GM19351 (cell line): ENCODE measurements around the gene CECR2.

Experiments
- ATAC-seq: cut with Tn5 transposase; IDR thresholded peaks from one replicate; pipeline ENCODE4 v1.9.1; 2021; ENCODE audit warnings: mild to moderate bottlenecking, moderate library complexity; ENCODE audit not compliant: unreplicated experiment

The CECR2 gene

GRCh38 chr22:17443405-17444203 is 74.3 kb downstream of the CECR2 start:
- no peak for ATAC-seq

DNA sequence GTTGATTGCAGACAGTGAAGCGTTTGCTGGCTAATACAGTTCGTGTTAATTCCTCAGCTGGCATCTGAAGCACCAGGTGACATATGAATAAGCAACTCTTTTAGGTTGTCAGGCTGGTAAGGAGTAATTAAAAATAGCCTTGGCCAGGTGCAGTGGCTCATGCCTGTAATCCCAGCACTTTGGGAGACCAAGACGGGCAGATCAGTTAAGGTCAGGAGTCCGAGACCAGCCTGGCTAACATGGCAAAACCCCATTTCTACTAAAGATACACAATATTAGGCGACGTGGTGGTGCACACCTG is 74.9 kb downstream of the CECR2 start:
- no peak for ATAC-seq

GRCh38 chr22:17446698-17447097 is 77.4 kb downstream of the CECR2 start:
- no peak for ATAC-seq

DNA sequence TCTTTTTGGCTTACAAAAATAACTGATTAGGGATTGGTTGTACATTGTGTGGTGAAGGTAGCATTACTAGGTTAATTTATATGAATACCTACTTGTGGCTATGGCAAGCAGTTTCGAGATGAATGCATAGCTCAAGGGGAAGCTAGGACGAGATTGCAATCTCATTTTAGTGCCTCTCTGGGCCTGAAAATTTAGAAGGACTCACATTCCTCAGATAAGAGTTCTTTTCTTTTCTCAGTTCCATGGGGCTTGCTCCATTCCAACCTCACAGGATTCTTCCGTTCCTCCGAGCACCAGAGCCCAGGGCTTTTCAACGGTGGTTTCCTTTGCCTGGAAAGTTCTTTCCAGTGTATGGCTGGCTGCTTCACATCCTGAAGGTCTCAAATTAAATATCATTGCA is 82.1 kb downstream of the CECR2 start:
- ATAC-seq: no peak

GRCh38 chr22:17460895-17461294 is 91.6 kb downstream of the CECR2 start:
- ATAC-seq: no peak

GRCh38 chr22:17470880-17471500 is 101.7 kb downstream of the CECR2 start:
- ATAC-seq: no peak

- no peak for ATAC-seq
Observed at GRCh38 chr22:17471886-17472535, 102.8 kb downstream of the CECR2 start.

DNA sequence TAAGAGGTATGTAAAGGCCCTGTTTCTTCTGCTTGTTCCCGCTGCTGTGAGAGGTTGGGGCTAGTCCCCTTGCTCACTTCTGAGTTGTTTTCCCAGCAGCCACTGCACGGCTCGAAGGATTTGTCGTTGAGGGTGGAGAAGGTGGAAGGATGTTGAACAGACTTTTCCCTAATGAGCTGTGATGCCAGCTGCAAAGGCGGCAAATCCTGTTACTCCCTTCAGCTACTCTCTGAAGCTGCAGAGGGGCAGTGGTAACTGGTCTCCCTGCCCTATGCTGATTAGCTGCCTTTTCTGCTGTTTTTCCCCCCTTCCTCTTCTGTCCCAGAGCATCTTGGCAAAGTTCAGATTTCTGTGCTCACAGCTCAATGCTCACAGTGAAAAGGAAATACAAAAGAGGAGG is 103.7 kb downstream of the CECR2 start:
- ATAC-seq: no peak

DNA sequence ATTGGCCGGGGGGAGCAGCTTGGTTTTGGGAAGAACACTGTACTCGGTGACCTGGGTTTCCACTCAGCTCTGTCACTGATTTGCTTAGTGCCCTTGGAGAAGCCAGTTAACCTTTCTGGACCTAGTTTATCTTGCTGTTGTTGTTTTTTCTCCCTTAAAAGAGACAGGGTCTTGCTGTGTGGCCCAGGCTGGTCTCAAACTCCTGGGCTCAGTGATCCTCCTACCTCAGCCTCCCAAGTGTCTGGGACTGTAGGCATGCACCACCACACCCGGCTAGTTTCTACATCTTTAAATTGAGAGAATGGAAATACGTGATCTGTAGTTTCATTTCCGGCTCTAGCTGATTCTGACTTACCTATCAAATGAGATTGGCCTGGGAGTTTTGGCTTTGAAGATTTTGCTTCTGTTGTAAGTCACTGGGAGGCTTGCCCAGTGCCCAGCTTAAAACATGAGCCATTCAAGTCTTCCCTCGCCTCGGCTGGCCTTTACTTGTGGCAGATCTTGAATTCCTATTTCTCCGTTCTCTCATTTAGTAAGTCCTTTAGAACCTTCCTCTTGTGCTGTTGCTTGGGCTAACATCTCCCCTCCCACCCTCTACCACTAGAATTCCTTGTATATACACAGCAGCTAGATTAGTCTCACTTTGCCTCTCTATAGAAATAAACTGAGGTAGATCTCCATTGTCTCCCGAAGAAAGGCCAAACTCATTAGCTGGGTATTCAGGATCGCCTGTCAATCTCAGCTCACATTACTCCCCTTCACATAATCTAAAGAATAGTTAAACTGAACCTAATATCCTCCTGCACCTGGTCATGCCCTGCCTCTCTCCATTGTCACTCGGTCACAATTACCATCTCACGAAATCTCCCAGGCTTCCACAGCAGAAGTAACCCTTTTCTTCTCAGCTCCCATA is 106.3 kb downstream of the CECR2 start:
- no peak for ATAC-seq

- no peak for ATAC-seq
Observed at GRCh38 chr22:17476838-17477237, 107.6 kb downstream of the CECR2 start.

- no peak for ATAC-seq
Observed at GRCh38 chr22:17477391-17477833, 108.2 kb downstream of the CECR2 start.

GRCh38 chr22:17479135-17479534 is 109.9 kb downstream of the CECR2 start:
- no peak for ATAC-seq

GRCh38 chr22:17481424-17481823 is 112.2 kb downstream of the CECR2 start:
- ATAC-seq: no peak

- ATAC-seq: no peak
Observed at GRCh38 chr22:17483688-17484372, 114.6 kb downstream of the CECR2 start.

- ATAC-seq: no peak
Observed at GRCh38 chr22:17484608-17485007, 115.3 kb downstream of the CECR2 start.

- ATAC-seq: no peak
Observed at GRCh38 chr22:17486313-17486712, 117.1 kb downstream of the CECR2 start.

DNA sequence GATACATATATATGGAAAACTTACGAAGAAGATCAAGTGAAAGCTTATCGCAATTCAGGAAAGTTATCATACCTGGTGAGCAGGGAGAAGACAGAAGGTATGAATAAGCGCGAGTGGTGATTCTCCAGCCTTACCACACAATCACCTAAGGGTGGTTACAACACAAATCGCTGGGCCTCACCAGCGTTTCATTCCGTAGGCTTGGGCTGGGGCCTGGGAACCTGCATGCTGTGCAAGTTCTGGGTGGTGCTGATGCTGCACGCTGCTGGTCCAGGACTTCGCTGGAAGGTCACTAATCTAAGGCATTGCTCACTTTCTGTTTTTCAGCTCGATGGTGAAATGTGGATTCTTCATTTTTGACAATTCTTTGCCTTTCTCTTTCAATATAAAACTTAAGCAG is 117.5 kb downstream of the CECR2 start:
- no peak for ATAC-seq

DNA sequence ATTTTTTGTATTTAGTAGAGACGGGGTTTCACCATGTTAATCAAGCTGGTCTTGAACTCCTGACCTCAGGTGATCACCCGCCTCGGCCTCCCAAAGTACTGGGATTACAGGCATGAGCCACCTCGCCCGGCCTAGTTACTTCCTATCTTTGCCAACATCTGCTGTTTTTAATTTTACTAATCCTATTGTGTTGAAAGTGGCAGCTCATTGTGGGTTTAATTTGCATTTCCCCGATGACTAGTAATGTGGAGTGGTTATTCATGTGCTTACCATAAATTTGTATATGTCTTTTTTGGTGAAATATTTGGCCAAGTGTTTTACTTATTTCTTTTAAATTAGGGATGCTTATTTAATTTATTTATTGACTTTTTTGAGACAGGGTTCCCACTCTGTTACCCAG is 119.8 kb downstream of the CECR2 start:
- ATAC-seq: no peak

GRCh38 chr22:17491090-17491640 is 121.9 kb downstream of the CECR2 start:
- no peak for ATAC-seq

- no peak for ATAC-seq
Observed at GRCh38 chr22:17492247-17492646, 123.0 kb downstream of the CECR2 start.
